ENCODE data around the gene RBM47. TPM values are rescaled to one million over a fixed set of nuclear protein-coding genes. Genes with fewer than 3 reads are reported as not detected.
"Not testable (repeated sequence)": the region's sequence is repeated elsewhere in the genome, so short reads cannot be mapped to it uniquely, and the experiment has no call there.

The RBM47 gene
- total RNA-seq, 5 donors from 2014 or later (not counting 1 experiment from before 2014, with no cell fraction given), result 0.19 to 1.3 (median 0.79) TPM

DNA sequence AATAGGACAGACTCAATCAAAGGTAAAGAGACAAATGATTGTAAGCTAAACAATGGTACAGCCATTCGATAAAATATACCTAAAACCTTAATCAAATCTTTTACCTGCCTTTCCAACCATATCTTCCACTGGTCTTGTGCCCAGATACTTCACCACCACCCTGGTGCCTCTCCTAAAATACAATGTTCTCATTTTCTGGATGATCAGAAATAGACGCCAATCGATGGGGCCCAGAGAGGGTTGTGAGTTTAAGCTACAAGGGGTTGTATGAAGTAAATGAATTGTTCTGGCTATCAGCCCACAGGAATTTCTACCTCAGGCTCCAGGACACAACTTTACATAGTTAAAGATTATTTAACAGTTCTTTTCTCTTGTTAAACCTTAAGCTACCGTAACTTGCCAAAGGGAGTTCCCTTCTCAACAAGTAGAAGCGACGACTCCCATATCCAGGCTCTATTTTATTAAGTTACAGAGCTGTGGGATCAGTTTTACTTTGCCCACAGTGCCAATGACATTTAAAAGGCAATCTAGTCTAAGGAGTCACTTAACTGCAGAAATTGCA is 195.5 kb downstream of the RBM47 start:
- 93% methylated on average over 3 of the region's 6 CpGs for WGBS (ENCODE audit: insufficient coverage)

DNA sequence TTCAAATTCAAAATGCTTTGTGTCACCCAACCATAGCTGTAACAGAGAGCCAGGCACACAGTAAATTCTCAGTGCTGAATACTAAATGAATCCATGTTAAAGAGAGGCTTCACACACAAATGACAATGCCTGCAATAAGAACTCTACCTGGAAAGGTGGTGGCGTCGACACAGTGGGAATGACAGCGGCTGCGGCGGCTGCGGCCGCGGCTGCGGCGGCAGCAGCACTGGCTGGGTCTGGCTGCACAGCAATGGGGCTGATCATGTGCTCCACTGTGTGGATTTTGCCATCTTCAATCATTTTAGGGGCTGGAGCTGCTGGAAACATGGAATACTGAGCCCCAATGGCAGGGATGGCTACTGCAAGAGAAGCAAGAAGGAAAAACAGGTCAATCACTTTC is 197.2 kb downstream of the RBM47 start:
- H3K36me3 ChIP-seq (ENCODE audit: control insufficient read depth in 2 of 2, extremely low read depth in 1 of 2, insufficient read depth in 1 of 2, low read length in 1 of 2), result no peaks in the 10 kb centered on the region
- H3K4me3 Mint-ChIP-seq, result peak overlapping the region in 1 of 3 donors; percentile 55
- WGBS (ENCODE audit: insufficient coverage), result 100% methylated on average over 10 of the region's 10 CpGs
- DNase-seq, result no peak
- no peaks in the 10 kb centered on the region for H3K9me3 Mint-ChIP-seq
- ChIA-PET POLR2A (interaction anchor here in 1 of 2 donors (0.5 kb wide), 1 partner anchor 844 kb away, joined by 3 read pairs; no protein-coding TSS in a partner anchor), CTCF (no interaction called here)
- peak overlapping the region; percentile 85 to 86 for H3K27ac Mint-ChIP-seq
- no peak overlapping the region for H3K4me3 ChIP-seq (ENCODE audit: control insufficient read depth in 1 of 2, extremely low read depth in 1 of 2, low read length in 1 of 2)
- H3K27me3 ChIP-seq (replicated peaks in 1 of 2; ENCODE audit: control insufficient read depth in 2 of 2, extremely low read depth in 1 of 2, insufficient read depth in 2 of 2, low read length in 1 of 2), result no peaks in the 10 kb centered on the region
- H3K4me1 ChIP-seq (ENCODE audit: control insufficient read depth in 1 of 2, extremely low read depth in 1 of 2, insufficient read depth in 2 of 2, low read length in 2 of 2), result peaks cover 15 to 24% of the 10 kb centered on the region in 2 experiments
- no peaks in the 10 kb centered on the region for H3K36me3 Mint-ChIP-seq
- H3K27ac ChIP-seq (ENCODE audit: low read length), result peak overlapping the region; percentile 49
- no peaks in the 10 kb centered on the region for H3K27me3 Mint-ChIP-seq
- ATAC-seq (replicated peaks in 1 of 4), result no peak
- H3K9me3 ChIP-seq, result no peaks in the 10 kb centered on the region
- peaks cover 24 to 44% (median 43%) of the 10 kb centered on the region in 3 donors for H3K4me1 Mint-ChIP-seq

More for the DNA sequence above, 195.5 kb downstream of the RBM47 start:
- no peaks in the 10 kb centered on the region for H3K36me3 ChIP-seq (ENCODE audit: control insufficient read depth in 2 of 2, extremely low read depth in 1 of 2, insufficient read depth in 1 of 2, low read length in 1 of 2)
- peaks cover 15 to 25% of the 10 kb centered on the region in 2 experiments for H3K4me1 ChIP-seq (ENCODE audit: control insufficient read depth in 1 of 2, extremely low read depth in 1 of 2, insufficient read depth in 2 of 2, low read length in 2 of 2)
- no peak overlapping the region for H3K4me3 ChIP-seq (ENCODE audit: control insufficient read depth in 1 of 2, extremely low read depth in 1 of 2, low read length in 1 of 2)
- peak overlapping the region in 2 of 3 donors; percentile 17 to 63 for H3K4me3 Mint-ChIP-seq
- POLR2A ChIA-PET, result no interaction called here
- H3K36me3 Mint-ChIP-seq, result no peaks in the 10 kb centered on the region
- no peaks in the 10 kb centered on the region for H3K9me3 ChIP-seq
- no peak overlapping the region for H3K27ac ChIP-seq (ENCODE audit: low read length)
- CTCF ChIA-PET, result interaction anchor here (0.6 to 0.7 kb wide), 2 partner anchors 54 to 390 kb away, joined by 3 read pairs; no protein-coding TSS in a partner anchor
- DNase-seq (no peak), ATAC-seq (replicated peaks in 1 of 4) (no peak)
- no peaks in the 10 kb centered on the region for H3K9me3 Mint-ChIP-seq
- H3K27ac Mint-ChIP-seq, result peak overlapping the region; percentile 52 to 89
- H3K27me3 ChIP-seq (replicated peaks in 1 of 2; ENCODE audit: control insufficient read depth in 2 of 2, extremely low read depth in 1 of 2, insufficient read depth in 2 of 2, low read length in 1 of 2), result no peaks in the 10 kb centered on the region
- H3K27me3 Mint-ChIP-seq, result no peaks in the 10 kb centered on the region
- peaks cover 28 to 49% (median 48%) of the 10 kb centered on the region in 3 donors for H3K4me1 Mint-ChIP-seq

DNA sequence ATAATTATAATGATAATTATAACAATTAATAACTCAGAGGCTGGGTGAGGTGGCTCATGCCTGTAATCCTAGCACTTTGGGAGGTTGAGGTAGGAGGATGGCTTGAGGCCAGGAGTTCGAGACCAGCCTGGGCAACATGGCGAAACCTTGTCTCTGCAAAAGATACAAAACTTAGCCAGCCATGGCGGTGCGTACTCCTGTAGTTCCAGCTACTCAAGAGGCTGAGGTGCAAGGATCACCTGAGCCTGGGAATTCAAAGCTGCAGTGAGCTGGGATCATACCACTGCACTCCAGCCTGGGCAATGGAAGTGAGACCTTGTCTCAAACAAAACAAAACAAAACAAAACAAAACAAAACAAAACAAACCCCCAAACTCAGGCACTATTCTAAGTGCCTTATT is 201.8 kb downstream of the RBM47 start:
- H3K36me3 ChIP-seq (ENCODE audit: control insufficient read depth in 2 of 2, extremely low read depth in 1 of 2, insufficient read depth in 1 of 2, low read length in 1 of 2); H3K27ac ChIP-seq (ENCODE audit: low read length); H3K27me3 ChIP-seq (replicated peaks in 1 of 2; ENCODE audit: control insufficient read depth in 2 of 2, extremely low read depth in 1 of 2, insufficient read depth in 2 of 2, low read length in 1 of 2); H3K4me3 ChIP-seq (ENCODE audit: control insufficient read depth in 1 of 2, extremely low read depth in 1 of 2, low read length in 1 of 2); CTCF ChIA-PET; H3K4me1 ChIP-seq (ENCODE audit: control insufficient read depth in 1 of 2, extremely low read depth in 1 of 2, insufficient read depth in 2 of 2, low read length in 2 of 2); H3K9me3 ChIP-seq; H3K27me3 Mint-ChIP-seq; H3K27ac Mint-ChIP-seq; DNase-seq; H3K9me3 Mint-ChIP-seq; H3K36me3 Mint-ChIP-seq; ATAC-seq (replicated peaks in 1 of 4); POLR2A ChIA-PET; H3K4me3 Mint-ChIP-seq: not testable (repeated sequence)
- 94% methylated on average over 3 of the region's 4 CpGs for WGBS (ENCODE audit: insufficient coverage)
- peaks cover 7 to 24% (median 14%) of the 10 kb centered on the region in 3 donors for H3K4me1 Mint-ChIP-seq

DNA sequence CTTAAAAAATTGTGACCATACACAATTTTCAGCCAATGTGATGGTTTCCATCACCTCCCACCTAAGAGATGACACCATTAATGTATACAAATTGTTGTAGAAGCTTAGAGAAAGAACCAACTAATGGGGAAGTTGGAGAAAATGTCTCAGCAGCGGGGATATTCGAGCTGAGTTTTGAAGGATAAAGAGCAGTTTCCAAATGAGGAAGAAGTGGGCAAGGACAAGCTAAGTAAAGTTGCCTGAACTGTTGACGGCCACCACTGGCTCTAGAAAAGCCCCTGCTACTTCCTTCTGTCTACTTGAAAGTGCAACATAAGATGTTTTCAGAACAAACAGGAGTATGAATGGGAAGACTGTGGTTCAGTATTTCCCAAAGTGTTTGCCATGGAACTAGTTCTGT is 202.5 kb downstream of the RBM47 start:
- no peaks in the 10 kb centered on the region for H3K27me3 Mint-ChIP-seq
- no peaks in the 10 kb centered on the region for H3K36me3 Mint-ChIP-seq
- no peaks in the 10 kb centered on the region for H3K9me3 Mint-ChIP-seq
- ChIA-PET POLR2A (interaction anchor here in 1 of 2 donors (0.6 kb wide), 1 partner anchor 34 kb away, joined by 3 read pairs; no protein-coding TSS in a partner anchor), CTCF (no interaction called here)
- DNase-seq (no peak), ATAC-seq (replicated peaks in 1 of 4) (no peak)
- H3K4me3 Mint-ChIP-seq, result no peak overlapping the region
- Histone ChIP-seq H3K4me3 (ENCODE audit: control insufficient read depth in 1 of 2, extremely low read depth in 1 of 2, low read length in 1 of 2) (no peak overlapping the region), H3K9me3 (no peaks in the 10 kb centered on the region), H3K36me3 (ENCODE audit: control insufficient read depth in 2 of 2, extremely low read depth in 1 of 2, insufficient read depth in 1 of 2, low read length in 1 of 2) (no peaks in the 10 kb centered on the region), H3K27me3 (replicated peaks in 1 of 2; ENCODE audit: control insufficient read depth in 2 of 2, extremely low read depth in 1 of 2, insufficient read depth in 2 of 2, low read length in 1 of 2) (no peaks in the 10 kb centered on the region), H3K27ac (ENCODE audit: low read length) (no peak overlapping the region), H3K4me1 (ENCODE audit: control insufficient read depth in 1 of 2, extremely low read depth in 1 of 2, insufficient read depth in 2 of 2, low read length in 2 of 2) (peaks cover 0 to 3% of the 10 kb centered on the region in 2 experiments)
- peaks cover 3 to 18% (median 9%) of the 10 kb centered on the region in 3 donors for H3K4me1 Mint-ChIP-seq
- no CpG with 5 or more reads among the region's 3 CpGs for WGBS (ENCODE audit: insufficient coverage)
- no peak overlapping the region for H3K27ac Mint-ChIP-seq

DNA sequence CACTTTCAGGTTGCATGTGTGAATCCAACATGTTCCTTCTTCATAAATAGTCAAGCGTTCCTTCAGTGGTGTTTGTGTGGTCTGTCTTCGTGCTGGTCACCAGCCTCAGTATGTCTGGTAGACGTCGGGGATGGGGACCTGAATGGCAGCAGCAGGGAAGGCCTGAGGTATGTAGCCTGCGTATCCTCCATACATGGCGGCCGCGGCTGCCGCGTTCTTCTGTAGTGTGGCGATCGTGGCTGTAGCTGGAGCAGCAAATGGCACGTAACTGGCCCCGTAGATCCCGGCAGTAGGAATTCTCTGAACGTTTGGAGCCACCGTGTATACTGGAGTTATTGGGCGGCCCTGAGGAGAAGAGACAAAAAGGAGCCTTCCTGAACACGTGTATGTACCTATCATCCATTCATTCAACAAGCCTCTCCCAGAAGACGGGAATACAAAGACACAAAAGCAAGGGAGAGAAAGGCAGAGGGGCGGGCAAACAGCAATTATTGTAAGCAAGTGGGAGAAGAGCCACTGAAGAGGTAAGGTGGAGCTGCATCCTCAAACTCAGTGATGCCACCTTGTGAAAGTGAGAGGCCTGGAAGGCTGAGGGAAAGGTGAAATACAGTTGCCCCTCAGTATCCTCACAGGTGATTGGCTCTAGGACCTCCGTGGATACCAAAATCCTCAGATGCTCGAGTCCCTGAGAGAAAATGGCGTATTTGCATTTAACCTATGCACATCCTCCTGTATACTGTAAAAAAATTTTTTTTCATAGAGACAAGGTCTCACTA is 203.7 kb downstream of the RBM47 start:
- WGBS (ENCODE audit: insufficient coverage), result 97% methylated on average over 13 of the region's 24 CpGs

DNA sequence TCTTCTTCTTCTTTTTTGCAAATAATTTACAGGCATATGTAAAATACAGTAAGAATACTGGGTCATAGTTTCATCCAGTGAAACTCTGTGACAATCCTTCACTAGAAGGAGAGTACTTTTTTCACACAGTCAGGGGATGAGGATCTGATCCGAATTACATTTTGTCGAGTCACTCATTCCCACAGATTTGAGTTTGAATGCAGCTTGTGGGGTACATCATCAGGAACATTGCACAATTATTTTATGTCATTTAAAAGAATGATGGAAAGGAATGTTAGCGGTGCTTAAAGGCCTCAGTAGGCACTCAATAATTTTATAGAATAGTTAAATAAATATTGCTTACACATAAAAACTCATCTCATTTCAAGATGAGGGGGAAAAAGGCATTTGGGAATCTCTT is 205.9 kb downstream of the RBM47 start:
- POLR2A ChIA-PET, result no interaction called here
- no peaks in the 10 kb centered on the region for H3K36me3 ChIP-seq (ENCODE audit: control insufficient read depth in 2 of 2, extremely low read depth in 1 of 2, insufficient read depth in 1 of 2, low read length in 1 of 2)
- H3K27ac ChIP-seq (ENCODE audit: low read length), result no peak overlapping the region
- DNase-seq, result no peak
- Mint-ChIP-seq H3K4me1 (no peaks in the 10 kb centered on the region), H3K27ac (no peak overlapping the region), H3K27me3 (no peaks in the 10 kb centered on the region), H3K4me3 (no peak overlapping the region), H3K36me3 (no peaks in the 10 kb centered on the region), H3K9me3 (peaks cover 0 to 2% (median 1%) of the 10 kb centered on the region in 3 donors)
- CTCF ChIA-PET, result no interaction called here
- 100% methylated on average over 1 of the region's 3 CpGs for WGBS (ENCODE audit: insufficient coverage)
- H3K9me3 ChIP-seq, result no peaks in the 10 kb centered on the region
- H3K27me3 ChIP-seq (replicated peaks in 1 of 2; ENCODE audit: control insufficient read depth in 2 of 2, extremely low read depth in 1 of 2, insufficient read depth in 2 of 2, low read length in 1 of 2), result no peaks in the 10 kb centered on the region
- H3K4me1 ChIP-seq (ENCODE audit: control insufficient read depth in 1 of 2, extremely low read depth in 1 of 2, insufficient read depth in 2 of 2, low read length in 2 of 2), result no peaks in the 10 kb centered on the region
- H3K4me3 ChIP-seq (ENCODE audit: control insufficient read depth in 1 of 2, extremely low read depth in 1 of 2, low read length in 1 of 2), result no peak overlapping the region
- ATAC-seq (replicated peaks in 1 of 4), result no peak

More for the DNA sequence above, 203.7 kb downstream of the RBM47 start:
- H3K27ac ChIP-seq (ENCODE audit: low read length), result no peak overlapping the region
- Mint-ChIP-seq H3K4me3 (no peak overlapping the region), H3K27me3 (no peaks in the 10 kb centered on the region), H3K27ac (no peak overlapping the region), H3K4me1 (peaks cover 0 to 8% (median under 1%) of the 10 kb centered on the region in 3 donors), H3K9me3 (no peaks in the 10 kb centered on the region), H3K36me3 (no peaks in the 10 kb centered on the region)
- no peaks in the 10 kb centered on the region for H3K27me3 ChIP-seq (replicated peaks in 1 of 2; ENCODE audit: control insufficient read depth in 2 of 2, extremely low read depth in 1 of 2, insufficient read depth in 2 of 2, low read length in 1 of 2)
- no peak overlapping the region for H3K4me3 ChIP-seq (ENCODE audit: control insufficient read depth in 1 of 2, extremely low read depth in 1 of 2, low read length in 1 of 2)
- CTCF ChIA-PET, result no interaction called here
- H3K9me3 ChIP-seq, result no peaks in the 10 kb centered on the region
- H3K4me1 ChIP-seq (ENCODE audit: control insufficient read depth in 1 of 2, extremely low read depth in 1 of 2, insufficient read depth in 2 of 2, low read length in 2 of 2), result no peaks in the 10 kb centered on the region
- POLR2A ChIA-PET, result no interaction called here
- ATAC-seq (replicated peaks in 1 of 4), result no peak
- DNase-seq, result no peak
- H3K36me3 ChIP-seq (ENCODE audit: control insufficient read depth in 2 of 2, extremely low read depth in 1 of 2, insufficient read depth in 1 of 2, low read length in 1 of 2), result no peaks in the 10 kb centered on the region
